HepG2 (cell line): ENCODE results near the gene PIF1. TPM values are rescaled to one million over a fixed set of nuclear protein-coding genes. Genes with fewer than 3 reads are reported as not detected.

Source experiments
- EP300 ChIP-seq, 3 experiments: sonication (generic) in 1 of 3; formaldehyde crosslinking in 1 of 3; IDR thresholded peaks; 2 replicates each; pipeline versions ENCODE4 v1.5.1 to v1.6.1; 2011 to 2020; ENCODE audit warnings: low read depth in 2 of 3, low read length in 2 of 3, borderline replicate concordance in 1 of 3, improper control_type of control experiment in 1 of 3, mild to moderate bottlenecking in 1 of 3, missing genetic modification reagents in 1 of 3, moderate library complexity in 1 of 3
- ETV6 ChIP-seq: sonication (generic); formaldehyde crosslinking; conservative IDR thresholded peaks from 2 replicates; pipeline ENCODE4 v1.4.0; 2020; ENCODE audit warnings: missing genetic modification reagents
- GTF3A ChIP-seq: sonication (generic); formaldehyde crosslinking; conservative IDR thresholded peaks from 2 replicates; pipeline ENCODE4 v1.4.0; 2020; ENCODE audit warnings: mild to moderate bottlenecking, missing genetic modification reagents
- HDAC6 ChIP-seq: fragments of 200-600 bp; sonication (generic); IDR thresholded peaks from 2 replicates; pipeline ENCODE4 v1.7.0; 2017; ENCODE audit warnings: mild to moderate bottlenecking, antibody characterized with exemption, low read length, low read depth
- HMG20A ChIP-seq: IDR thresholded peaks from 2 replicates; pipeline ENCODE4 v1.6.1; 2016; ENCODE audit warnings: borderline replicate concordance
- KLF16 ChIP-seq, 2 experiments: sonication (generic) in 1 of 2; formaldehyde crosslinking in 1 of 2; IDR thresholded peaks; 2 replicates each; pipeline versions ENCODE4 v1.6.1 to v1.8.0; 2016 to 2023; ENCODE audit warnings: missing genetic modification reagents in 2 of 2, missing compliant biosample characterization in 1 of 2
- MEIS2 ChIP-seq: sonication (generic); formaldehyde crosslinking; IDR thresholded peaks from 2 replicates; pipeline ENCODE4 v1.9.0; 2021; ENCODE audit warnings: mild to moderate bottlenecking, missing genetic modification reagents
- PHF8 ChIP-seq: sonication (generic); formaldehyde crosslinking; IDR thresholded peaks from 2 replicates; pipeline ENCODE4 v1.5.0; 2020; ENCODE audit warnings: missing genetic modification reagents
- RARG ChIP-seq: sonication (generic); formaldehyde crosslinking; IDR thresholded peaks from 2 replicates; pipeline ENCODE4 v1.4.0; 2020; ENCODE audit warnings: low read depth, mild to moderate bottlenecking, missing genetic modification reagents
- SALL1 ChIP-seq: sonication (generic); formaldehyde crosslinking; IDR thresholded peaks from 2 replicates; pipeline ENCODE4 v1.8.0; 2022; ENCODE audit warnings: mild to moderate bottlenecking, missing genetic modification reagents
- TBL1XR1 ChIP-seq: fragments of 150-350 bp; IDR thresholded peaks from 2 replicates; pipeline ENCODE4 v1.6.1; 2014; ENCODE audit warnings: borderline replicate concordance, low read length; ENCODE audit not compliant: partially characterized antibody
- TFDP1 ChIP-seq: IDR thresholded peaks from 2 replicates; pipeline ENCODE4 v1.6.1; 2016; ENCODE audit warnings: missing compliant biosample characterization, missing genetic modification reagents, borderline replicate concordance
- ZMYM4 ChIP-seq: sonication (generic); formaldehyde crosslinking; IDR thresholded peaks from 2 replicates; pipeline ENCODE4 v1.8.1; 2023; ENCODE audit warnings: mild to moderate bottlenecking, missing genetic modification reagents
- ZNF274 ChIP-seq: sonication (generic); formaldehyde crosslinking; IDR thresholded peaks from 2 replicates; pipeline ENCODE4 v1.5.1; 2020; ENCODE audit warnings: mild to moderate bottlenecking, missing genetic modification reagents
- ZNF414 ChIP-seq: sonication (generic); formaldehyde crosslinking; IDR thresholded peaks from 2 replicates; pipeline ENCODE4 v1.5.0; 2020; ENCODE audit warnings: missing genetic modification reagents
- ZNF660 ChIP-seq: sonication (generic); formaldehyde crosslinking; IDR thresholded peaks from 2 replicates; pipeline ENCODE4 v1.5.1; 2020; ENCODE audit warnings: mild to moderate bottlenecking, low read depth, missing genetic modification reagents, borderline replicate concordance
- ZNF891 ChIP-seq: sonication (generic); formaldehyde crosslinking; IDR thresholded peaks from 2 replicates; pipeline ENCODE4 v1.5.0; 2020; ENCODE audit warnings: mild to moderate bottlenecking, missing genetic modification reagents
- polyA plus RNA-seq, 8 experiments: library from polyadenylated mRNA; depleted of rRNA in 3 of 8; stranded (reverse) in 7 of 8; unstranded in 1 of 8; fragments of >200 nt; fragmentation: Illumina TruSeq in 4 of 8; extraction: Trizol in 4 of 8; gene quantifications; 2 replicates each; pipeline versions ENCODE4 v1.2.1 to v1.2.3, GENCODE V29; 2011 to 2016; ENCODE audit warnings: low read depth in 4 of 8, missing spikeins in 1 of 8, mixed read lengths in 1 of 8; ENCODE audit not compliant: insufficient read depth in 1 of 8
- total RNA-seq, 5 experiments: library from RNA; depleted of rRNA; stranded (reverse); fragments of >200 nt; fragmentation: Illumina TruSeq; extraction: Trizol; gene quantifications; 2 replicates each; pipeline ENCODE4 v1.2.3, GENCODE V29; 2016; ENCODE audit warnings: low read depth in 1 of 5
- TF ChIP-seq, protein P1 (sequence below): sonication (generic); formaldehyde crosslinking; IDR thresholded peaks from 2 replicates; pipeline ENCODE4 v1.8.0; 2022; ENCODE audit warnings: missing genetic modification reagents, mild to moderate bottlenecking, borderline replicate concordance
- TF ChIP-seq, protein P2 (sequence below): sonication (generic); formaldehyde crosslinking; IDR thresholded peaks from 2 replicates; pipeline ENCODE4 v1.4.0; 2020; ENCODE audit warnings: low read depth, mild to moderate bottlenecking, missing genetic modification reagents
- TF ChIP-seq, protein P3 (sequence below): sonication (generic); formaldehyde crosslinking; IDR thresholded peaks from 2 replicates; pipeline ENCODE4 v1.4.0; 2020; ENCODE audit warnings: mild to moderate bottlenecking, missing genetic modification reagents
- TF ChIP-seq, protein P4 (sequence below): sonication (generic); formaldehyde crosslinking; IDR thresholded peaks from 2 replicates; pipeline ENCODE4 v1.4.0; 2020; ENCODE audit warnings: mild to moderate bottlenecking, missing genetic modification reagents

PIF1 gene
- total and polyA plus RNA-seq, 2 of the 13 experiments (the other 11 are each of a cell fraction or from before 2014, with no cell fraction given): 18.5 to 19.7 TPM

- TF ChIP-seq, protein P1, sequence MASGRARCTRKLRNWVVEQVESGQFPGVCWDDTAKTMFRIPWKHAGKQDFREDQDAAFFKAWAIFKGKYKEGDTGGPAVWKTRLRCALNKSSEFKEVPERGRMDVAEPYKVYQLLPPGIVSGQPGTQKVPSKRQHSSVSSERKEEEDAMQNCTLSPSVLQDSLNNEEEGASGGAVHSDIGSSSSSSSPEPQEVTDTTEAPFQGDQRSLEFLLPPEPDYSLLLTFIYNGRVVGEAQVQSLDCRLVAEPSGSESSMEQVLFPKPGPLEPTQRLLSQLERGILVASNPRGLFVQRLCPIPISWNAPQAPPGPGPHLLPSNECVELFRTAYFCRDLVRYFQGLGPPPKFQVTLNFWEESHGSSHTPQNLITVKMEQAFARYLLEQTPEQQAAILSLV (CRISPR knock-in tag): no peak
- TF ChIP-seq TFDP1 (CRISPR knock-in tag) (peak; percentile 58; the same call in 1 of the 2 replicates), HMG20A (no peak), ZNF274 (peak; percentile 60; the same call in 1 of the 2 replicates), ZNF660 (no peak), MEIS2 (CRISPR knock-in tag) (peak; percentile 37; the same call in 1 of the 2 replicates), ZNF891 (CRISPR knock-in tag) (peak; percentile 65; the same call in 1 of the 2 replicates), SALL1 (CRISPR knock-in tag) (peak; percentile 70), ZNF414 (peak; percentile 71; the same call in 1 of the 2 replicates), TBL1XR1 (no peak), EP300 (IDR thresholded peaks at IDR 0.05; ENCODE audit: low read depth in 2 of 2, low read length in 2 of 2) (peak; percentile 9 to 13; a peak in 1 of 4 replicates), EP300 (CRISPR knock-in tag; IDR thresholded peaks at IDR 0.05; ENCODE audit: borderline replicate concordance) (0 out of 2 replicates have a peak, but pooled peaks have one; percentile 14), HDAC6 (no peak), RARG (CRISPR knock-in tag) (no peak), PHF8 (CRISPR knock-in tag) (peak; percentile 68), GTF3A (CRISPR knock-in tag) (no peak), ZMYM4 (CRISPR knock-in tag) (peak; percentile 90), KLF16 (CRISPR knock-in tag; IDR thresholded peaks at IDR 0.05) (peak in 1 of 2 experiments; percentile 81; a peak in 1 of 4 replicates), ETV6 (CRISPR knock-in tag) (peak; percentile 58; the same call in 1 of the 2 replicates)
- TF ChIP-seq, protein P2, sequence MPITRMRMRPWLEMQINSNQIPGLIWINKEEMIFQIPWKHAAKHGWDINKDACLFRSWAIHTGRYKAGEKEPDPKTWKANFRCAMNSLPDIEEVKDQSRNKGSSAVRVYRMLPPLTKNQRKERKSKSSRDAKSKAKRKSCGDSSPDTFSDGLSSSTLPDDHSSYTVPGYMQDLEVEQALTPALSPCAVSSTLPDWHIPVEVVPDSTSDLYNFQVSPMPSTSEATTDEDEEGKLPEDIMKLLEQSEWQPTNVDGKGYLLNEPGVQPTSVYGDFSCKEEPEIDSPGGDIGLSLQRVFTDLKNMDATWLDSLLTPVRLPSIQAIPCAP: no peak
- TF ChIP-seq, protein P3, sequence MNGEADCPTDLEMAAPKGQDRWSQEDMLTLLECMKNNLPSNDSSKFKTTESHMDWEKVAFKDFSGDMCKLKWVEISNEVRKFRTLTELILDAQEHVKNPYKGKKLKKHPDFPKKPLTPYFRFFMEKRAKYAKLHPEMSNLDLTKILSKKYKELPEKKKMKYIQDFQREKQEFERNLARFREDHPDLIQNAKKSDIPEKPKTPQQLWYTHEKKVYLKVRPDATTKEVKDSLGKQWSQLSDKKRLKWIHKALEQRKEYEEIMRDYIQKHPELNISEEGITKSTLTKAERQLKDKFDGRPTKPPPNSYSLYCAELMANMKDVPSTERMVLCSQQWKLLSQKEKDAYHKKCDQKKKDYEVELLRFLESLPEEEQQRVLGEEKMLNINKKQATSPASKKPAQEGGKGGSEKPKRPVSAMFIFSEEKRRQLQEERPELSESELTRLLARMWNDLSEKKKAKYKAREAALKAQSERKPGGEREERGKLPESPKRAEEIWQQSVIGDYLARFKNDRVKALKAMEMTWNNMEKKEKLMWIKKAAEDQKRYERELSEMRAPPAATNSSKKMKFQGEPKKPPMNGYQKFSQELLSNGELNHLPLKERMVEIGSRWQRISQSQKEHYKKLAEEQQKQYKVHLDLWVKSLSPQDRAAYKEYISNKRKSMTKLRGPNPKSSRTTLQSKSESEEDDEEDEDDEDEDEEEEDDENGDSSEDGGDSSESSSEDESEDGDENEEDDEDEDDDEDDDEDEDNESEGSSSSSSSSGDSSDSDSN (CRISPR knock-in tag): peak; percentile 73
- TF ChIP-seq, protein P4, sequence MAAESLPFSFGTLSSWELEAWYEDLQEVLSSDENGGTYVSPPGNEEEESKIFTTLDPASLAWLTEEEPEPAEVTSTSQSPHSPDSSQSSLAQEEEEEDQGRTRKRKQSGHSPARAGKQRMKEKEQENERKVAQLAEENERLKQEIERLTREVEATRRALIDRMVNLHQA (CRISPR knock-in tag): no peak
Observed at GRCh38 chr15:64825431-64826294, at the start of gene PIF1 (continued).
